RWPE2 (cell line): ENCODE results near the gene RFX2.

ENCODE experiments used
- ATAC-seq: fragments of 200-7000 bp; cut with Tn5 transposase; 3 replicates; pipeline ENCODE4 v1.9.1; 2021; ENCODE audit warnings: low read depth
- DNase-seq: peaks from one replicate; pipeline ENCODE4 v3.0.0-alpha.2; 2020; ENCODE audit warnings: low spot score
- H3K27ac ChIP-seq: fragments of 450-650 bp; 2 replicates; pipeline ENCODE4 v1.5.1; 2017; ENCODE audit warnings: mild to moderate bottlenecking; ENCODE audit not compliant: poor library complexity, severe bottlenecking
- H3K27me3 ChIP-seq: fragments of 250-450 bp; sonication (Bioruptor Pico); 2 replicates; pipeline ENCODE4 v1.5.1; 2021; ENCODE audit warnings: mild to moderate bottlenecking, moderate library complexity; ENCODE audit not compliant: insufficient read depth, poor library complexity, severe bottlenecking
- H3K36me3 ChIP-seq: fragments of 250-450 bp; sonication (Bioruptor Pico); 2 replicates; pipeline ENCODE4 v1.5.1; 2020; ENCODE audit warnings: low read depth, mild to moderate bottlenecking, moderate library complexity
- H3K4me1 ChIP-seq: fragments of 250-450 bp; sonication (Bioruptor Pico); 2 replicates; pipeline ENCODE4 v1.5.1; 2021; ENCODE audit warnings: mild to moderate bottlenecking, moderate library complexity; ENCODE audit not compliant: insufficient read depth, poor library complexity, severe bottlenecking
- H3K4me3 ChIP-seq: fragments of 250-450 bp; sonication (Bioruptor Pico); 2 replicates; pipeline ENCODE4 v1.5.1; 2021; ENCODE audit warnings: mild to moderate bottlenecking, moderate library complexity; ENCODE audit not compliant: severe bottlenecking
- H3K9me3 ChIP-seq: fragments of 250-450 bp; sonication (Bioruptor Pico); 2 replicates; pipeline ENCODE4 v1.5.1; 2021; ENCODE audit warnings: mild to moderate bottlenecking, moderate library complexity; ENCODE audit not compliant: severe bottlenecking
- CTCF ChIP-seq: fragments of 450-650 bp; IDR thresholded peaks from one replicate; pipeline ENCODE4 v1.5.1; 2017; ENCODE audit warnings: mild to moderate bottlenecking, moderate library complexity; ENCODE audit not compliant: poor library complexity, severe bottlenecking

The RFX2 gene

GRCh38 chr19:6138066-6138465 is 27.8 kb upstream of the RFX2 start:
- no peaks in the 10 kb centered on the region for H3K9me3 ChIP-seq
- H3K4me3 ChIP-seq: no peak overlapping the region
- H3K27me3 ChIP-seq: no peaks in the 10 kb centered on the region
- DNase-seq: no peak
- H3K4me1 ChIP-seq: no peaks in the 10 kb centered on the region
- no peak for ATAC-seq
- no peaks in the 10 kb centered on the region for H3K36me3 ChIP-seq
- no peak for TF ChIP-seq CTCF
- H3K27ac ChIP-seq: no peak overlapping the region

- Histone ChIP-seq H3K9me3 (no peaks in the 10 kb centered on the region), H3K27me3 (no peaks in the 10 kb centered on the region), H3K36me3 (no peaks in the 10 kb centered on the region), H3K4me1 (no peaks in the 10 kb centered on the region), H3K27ac (no peak overlapping the region), H3K4me3 (no peak overlapping the region)
- TF ChIP-seq CTCF: no peak
- DNase-seq (no peak), ATAC-seq (no peak)
Measured at GRCh38 chr19:6133231-6133630, 22.9 kb upstream of the RFX2 start.

- Histone ChIP-seq H3K9me3 (no peaks in the 10 kb centered on the region), H3K4me3 (no peak overlapping the region), H3K27ac (no peak overlapping the region), H3K36me3 (no peaks in the 10 kb centered on the region), H3K27me3 (no peaks in the 10 kb centered on the region), H3K4me1 (no peaks in the 10 kb centered on the region)
- no peak for TF ChIP-seq CTCF
- DNase-seq (no peak), ATAC-seq (no peak)
Measured at GRCh38 chr19:6132482-6132881, 22.2 kb upstream of the RFX2 start.

GRCh38 chr19:6127716-6128335 is 17.5 kb upstream of the RFX2 start:
- Histone ChIP-seq H3K36me3 (no peaks in the 10 kb centered on the region; the same call in 1 of the 2 replicates), H3K4me3 (no peak overlapping the region), H3K4me1 (no peaks in the 10 kb centered on the region), H3K27ac (no peak overlapping the region), H3K27me3 (no peaks in the 10 kb centered on the region), H3K9me3 (peaks cover 2% of the 10 kb centered on the region)
- DNase-seq (no peak), ATAC-seq (no peak)
- TF ChIP-seq CTCF: no peak

- no peaks in the 10 kb centered on the region for H3K27me3 ChIP-seq
- ATAC-seq (peak; percentile 61; the same call in 2 of the 3 replicates), DNase-seq (no peak)
- H3K36me3 ChIP-seq: no peaks in the 10 kb centered on the region; the same call in 1 of the 2 replicates
- no peaks in the 10 kb centered on the region for H3K4me1 ChIP-seq
- no peak overlapping the region for H3K4me3 ChIP-seq
- no peak overlapping the region for H3K27ac ChIP-seq
- peaks cover 2% of the 10 kb centered on the region for H3K9me3 ChIP-seq
- peak; percentile 33 for TF ChIP-seq CTCF
Measured at GRCh38 chr19:6126335-6126974, 16.2 kb upstream of the RFX2 start.
